Activated CD4-positive, alpha-beta T cell treated with anti-CD3 and anti-CD28 coated beads for 24 hours (primary cell): ENCODE measurements around the gene LURAP1L.
"Not testable (repeated sequence)": the region's sequence is repeated elsewhere in the genome, so short reads cannot be mapped to it uniquely, and the experiment has no call there.

ENCODE experiments used
- DNase-seq, 2 donors: peaks; one replicate each; pipeline ENCODE4 v3.0.0-alpha.2; 2020; ENCODE audit warnings: low read depth in 2 of 2

Gene LURAP1L

GRCh38 chr9:12856603-12857002 is 81.8 kb downstream of the LURAP1L start:
- DNase-seq, result no peak

GRCh38 chr9:12859704-12860251 is 85.0 kb downstream of the LURAP1L start:
- no peak for DNase-seq

GRCh38 chr9:12860998-12861397 is 86.2 kb downstream of the LURAP1L start:
- DNase-seq, result no peak

- no peak for DNase-seq
Observed at GRCh38 chr9:12862611-12863410, 88.0 kb downstream of the LURAP1L start.

- no peak for DNase-seq
Observed at GRCh38 chr9:12863618-12864017, 88.8 kb downstream of the LURAP1L start.

- DNase-seq, result not testable (repeated sequence)
Observed at GRCh38 chr9:12865380-12865779, 90.6 kb downstream of the LURAP1L start.
